ENCODE data around the gene ARL6IP5. TPM values are rescaled to one million over a fixed set of nuclear protein-coding genes. Genes with fewer than 3 reads are reported as not detected.

ARL6IP5 gene, protein sequence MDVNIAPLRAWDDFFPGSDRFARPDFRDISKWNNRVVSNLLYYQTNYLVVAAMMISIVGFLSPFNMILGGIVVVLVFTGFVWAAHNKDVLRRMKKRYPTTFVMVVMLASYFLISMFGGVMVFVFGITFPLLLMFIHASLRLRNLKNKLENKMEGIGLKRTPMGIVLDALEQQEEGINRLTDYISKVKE
- 67.7 TPM for total RNA-seq (ENCODE audit: insufficient read depth, low replicate concordance)

DNA sequence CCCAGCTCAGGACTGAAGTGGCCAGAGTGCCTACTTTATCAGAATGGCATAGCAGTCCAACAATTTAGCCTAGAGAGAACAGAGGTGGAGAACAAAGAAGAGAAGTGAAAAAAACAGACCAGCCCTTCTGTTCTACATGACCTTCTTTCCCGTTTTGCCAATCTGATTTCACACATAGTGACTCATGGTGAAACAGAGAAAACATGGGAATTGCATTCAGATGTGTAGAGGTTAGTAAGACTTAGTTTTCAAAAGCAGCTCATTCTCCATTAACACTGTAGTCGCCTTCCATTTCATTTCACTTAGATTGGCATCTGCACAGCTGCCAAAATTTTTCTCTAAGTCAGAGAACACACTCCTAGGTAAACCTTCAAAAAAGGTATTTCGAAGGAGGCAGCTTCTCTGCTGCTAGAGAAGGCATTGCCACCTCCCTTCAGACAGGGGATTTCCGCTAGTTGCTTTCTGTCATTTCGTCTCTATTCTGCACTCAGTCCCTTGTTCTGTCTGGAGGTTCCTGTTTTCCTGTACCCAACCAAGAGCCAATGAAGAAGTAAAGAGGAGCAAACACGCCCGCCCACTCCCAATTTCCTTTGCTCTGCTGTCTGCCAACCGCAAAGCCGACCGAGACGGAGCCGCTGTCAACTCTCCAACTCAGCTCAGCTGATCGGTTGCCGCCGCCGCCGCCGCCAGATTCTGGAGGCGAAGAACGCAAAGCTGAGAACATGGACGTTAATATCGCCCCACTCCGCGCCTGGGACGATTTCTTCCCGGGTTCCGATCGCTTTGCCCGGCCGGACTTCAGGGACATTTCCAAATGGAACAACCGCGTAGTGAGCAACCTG, at the start of gene ARL6IP5:
Gene ARL6IP5, plus strand, starts transcription at position 612 of the 842 bp plus-strand sequence. Its CDS starts 111 bp downstream, at position 723.
- DNase-seq (ENCODE audit: low spot score) = peak; percentile 96

DNA sequence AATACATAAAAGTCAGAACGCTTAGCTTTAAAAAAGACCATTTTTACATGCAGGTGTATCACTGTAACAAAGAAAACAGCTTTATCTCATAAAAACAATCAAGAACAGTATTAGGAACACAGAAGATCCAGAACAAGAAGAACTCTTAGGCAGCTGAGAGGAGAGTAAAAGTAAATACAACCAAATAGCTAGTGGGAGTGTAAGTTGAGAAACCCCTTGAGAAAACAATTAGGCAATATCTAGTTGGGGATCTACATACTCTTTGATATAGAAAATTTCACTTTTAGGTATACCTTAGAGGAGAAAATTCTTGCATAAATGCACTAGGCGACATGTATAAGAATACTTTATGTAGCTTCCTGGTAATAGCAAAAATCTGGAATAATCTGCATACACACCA, 40.1 kb upstream of the ARL6IP5 start:
- no peak for DNase-seq (ENCODE audit: low spot score)

DNA sequence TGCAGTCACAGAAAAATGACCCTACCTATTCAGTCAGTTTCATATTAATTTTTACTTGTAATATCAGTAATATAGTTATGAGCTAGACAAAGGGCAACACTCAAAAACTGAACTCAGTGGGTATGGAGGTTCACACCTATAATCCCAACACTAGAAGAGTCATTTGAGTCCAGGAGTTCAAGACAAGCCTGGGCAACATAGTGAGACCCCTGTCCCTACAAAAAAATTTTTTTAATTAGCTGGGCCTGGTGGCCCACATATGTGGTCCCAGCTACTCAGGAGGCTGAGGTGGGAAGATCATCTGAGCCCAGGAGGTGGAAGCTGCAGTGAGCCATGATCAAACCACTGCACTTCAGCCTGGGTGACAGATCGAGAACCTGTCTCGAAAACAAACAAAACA, 35.7 kb upstream of the ARL6IP5 start:
- DNase-seq (ENCODE audit: low spot score) = no peak

DNA sequence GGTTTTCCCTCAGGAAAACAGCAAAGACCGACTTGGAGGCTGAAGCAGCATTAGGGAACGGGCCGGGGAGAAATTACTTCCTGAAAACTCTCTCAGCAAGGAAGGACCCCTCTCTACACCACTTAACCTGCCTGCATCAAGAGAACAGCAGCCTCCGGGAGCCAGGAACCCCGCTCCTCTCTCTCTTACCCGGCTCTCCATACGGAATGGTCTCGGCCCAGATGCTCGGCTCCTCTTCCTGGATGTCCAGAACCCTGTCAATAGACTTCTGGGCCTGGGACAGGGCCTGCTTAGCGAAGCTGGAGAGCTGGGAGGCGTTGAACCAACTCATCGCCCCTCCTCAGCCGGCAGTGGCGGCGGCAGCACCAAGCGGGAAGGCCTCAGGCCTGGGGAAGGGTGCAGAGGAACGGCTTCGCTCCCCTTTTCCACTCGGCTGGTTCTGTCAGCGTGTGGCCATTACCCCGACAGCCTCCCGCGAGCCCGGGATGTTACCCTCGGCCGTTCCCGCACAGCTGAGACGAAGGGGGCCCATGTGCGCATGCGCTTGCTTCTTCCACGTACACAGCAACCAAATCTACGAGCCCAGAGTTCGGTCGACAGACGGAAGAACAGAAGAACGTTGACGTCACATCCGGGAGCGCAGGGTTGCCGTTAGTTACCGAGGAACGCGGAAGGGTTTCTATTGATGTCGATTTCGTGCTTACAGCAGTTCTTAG, 32.8 kb upstream of the ARL6IP5 start, which contains the start of gene TMF1:
Gene TMF1, minus strand, starts transcription at position 578 of the 716 bp plus-strand sequence. Its CDS starts 247 bp downstream, at position 331.
- DNase-seq (ENCODE audit: low spot score) = peak; percentile 99

DNA sequence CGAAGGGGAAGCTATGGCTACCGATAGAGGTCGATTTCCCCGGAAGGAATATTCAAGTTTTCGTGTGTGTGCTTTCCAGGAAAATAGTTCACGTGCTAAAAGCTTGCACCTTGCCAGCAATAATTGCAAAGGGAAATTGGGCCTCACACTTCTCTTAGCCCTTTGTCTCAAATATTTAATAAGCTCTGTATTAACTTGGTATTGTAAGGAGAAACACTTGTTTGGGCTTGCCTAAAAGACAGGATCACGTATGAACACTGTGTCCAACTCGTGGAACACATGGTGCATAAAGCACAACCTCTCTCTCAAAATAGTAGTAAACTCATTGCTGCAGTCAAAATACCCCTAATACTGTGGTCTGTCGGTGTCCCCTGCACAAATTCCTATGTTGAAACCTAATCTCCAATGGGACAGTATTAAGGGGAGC, 32.3 kb upstream of the ARL6IP5 start:
- DNase-seq (ENCODE audit: low spot score) = no peak

DNA sequence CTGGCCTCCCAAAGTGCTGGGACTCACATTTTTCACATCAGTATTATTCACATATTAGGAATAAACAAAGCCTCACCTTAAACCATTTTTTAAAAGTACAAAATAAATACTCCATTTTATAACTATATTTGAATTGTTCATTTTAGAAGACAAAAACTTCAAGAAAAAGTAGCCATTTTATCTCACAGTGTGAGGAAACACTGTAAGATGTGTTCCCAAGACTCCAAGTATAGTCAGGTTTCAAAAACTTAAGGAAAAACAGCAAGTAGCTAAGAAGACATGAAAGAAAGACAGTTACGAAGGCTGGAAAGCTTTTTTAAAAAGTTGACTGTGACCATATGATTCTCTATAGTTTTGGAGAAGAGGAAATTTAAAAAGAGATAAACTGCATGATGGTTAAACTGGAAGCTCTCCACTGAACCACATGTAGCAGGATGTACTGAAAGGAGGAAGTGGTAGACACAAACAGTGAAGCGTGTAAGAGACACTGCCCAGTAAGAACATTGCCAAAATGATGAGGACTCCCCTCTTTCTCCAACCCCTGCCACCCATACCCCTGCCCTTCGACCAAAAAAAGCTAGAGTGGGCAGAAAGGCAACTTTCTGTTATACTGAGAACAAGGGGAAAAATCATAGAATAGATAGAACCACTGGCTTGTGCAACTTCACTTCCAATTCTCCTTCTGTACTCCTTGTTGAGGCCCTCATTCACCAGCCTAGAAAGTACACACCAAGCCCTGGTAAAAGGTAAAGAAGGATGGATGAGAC, 26.4 kb upstream of the ARL6IP5 start:
- DNase-seq (ENCODE audit: low spot score) = no peak

DNA sequence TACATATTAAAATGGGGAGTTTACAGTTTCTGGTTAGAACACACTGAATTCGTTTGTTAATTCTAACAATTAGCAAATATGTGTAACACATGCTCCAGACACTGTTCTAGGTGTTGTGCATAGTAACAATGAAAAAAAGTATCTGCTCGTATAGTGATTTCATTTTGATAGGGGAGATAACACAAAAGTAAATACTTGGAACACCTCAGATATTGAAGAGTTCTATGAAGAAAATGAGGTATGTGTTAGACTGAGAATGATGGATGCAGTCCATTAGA, 25.9 kb upstream of the ARL6IP5 start:
- DNase-seq (ENCODE audit: low spot score) = no peak

DNA sequence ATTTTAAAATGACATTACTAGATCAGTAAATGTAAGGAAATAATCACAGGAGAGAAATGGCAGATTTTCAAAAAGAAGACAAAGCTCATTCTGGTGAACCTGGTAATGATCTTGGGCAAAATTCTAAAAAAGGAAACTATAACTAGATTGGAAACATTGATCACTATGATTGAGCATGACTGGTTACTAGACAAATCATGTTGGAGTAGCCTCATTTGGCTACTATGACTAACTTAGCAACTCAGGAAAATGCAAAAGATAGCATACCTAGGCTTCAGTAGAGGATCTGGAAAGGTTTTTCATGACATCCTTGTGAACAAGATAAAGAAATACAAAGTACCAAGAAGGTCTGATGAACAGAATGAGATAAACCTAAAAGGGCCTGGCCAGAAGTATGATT, 25.0 kb upstream of the ARL6IP5 start:
- no peak for DNase-seq (ENCODE audit: low spot score)

DNA sequence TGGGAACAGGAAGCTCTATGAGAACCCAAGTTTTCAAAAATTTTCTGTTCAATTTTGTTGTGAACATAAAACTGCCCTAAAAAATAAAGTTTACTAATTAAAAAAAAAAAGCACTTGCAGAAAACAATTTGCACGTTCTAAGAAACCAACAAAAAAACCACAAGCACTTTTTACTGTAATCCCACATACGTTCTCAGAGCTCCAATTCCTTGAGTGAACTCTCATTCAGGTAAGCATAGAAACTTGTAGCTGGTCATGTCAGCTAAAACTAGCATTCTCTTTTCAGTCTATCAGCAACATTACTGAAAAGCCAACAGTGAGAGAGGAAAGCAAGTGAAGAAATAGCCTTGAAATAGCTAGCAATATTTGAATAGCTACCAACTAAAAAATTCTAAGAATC, 21.1 kb upstream of the ARL6IP5 start:
- DNase-seq (ENCODE audit: low spot score) = no peak

DNA sequence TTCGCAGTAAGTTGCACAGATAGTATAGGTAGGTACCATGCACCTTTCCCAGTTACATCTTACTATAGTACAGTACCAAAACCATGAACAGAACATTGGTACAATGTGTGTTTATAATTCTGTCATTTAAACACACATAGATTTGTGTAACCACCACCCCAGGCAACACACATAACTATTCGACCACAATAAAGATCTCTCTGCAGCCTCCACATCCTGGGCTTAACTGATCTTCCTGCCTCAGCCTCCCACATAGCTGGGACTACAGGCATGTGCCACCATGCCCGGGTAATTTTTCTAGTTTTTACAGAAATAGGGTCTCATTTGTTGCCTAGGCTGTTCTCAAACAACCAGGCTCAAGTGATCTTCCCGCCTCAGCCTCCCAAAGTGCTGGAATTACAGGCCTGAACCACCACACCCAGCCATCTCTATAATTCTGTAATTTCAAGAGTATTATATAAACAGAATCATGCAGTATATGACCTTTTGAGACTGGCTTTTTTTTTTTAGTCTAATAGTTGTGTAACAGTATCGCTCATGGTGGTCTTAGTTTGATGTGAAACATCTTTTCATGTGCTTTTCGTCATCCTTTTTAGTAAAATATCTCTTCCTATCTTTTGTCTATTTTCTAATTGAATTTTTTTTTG, 19.3 kb upstream of the ARL6IP5 start:
- no peak for DNase-seq (ENCODE audit: low spot score)

DNA sequence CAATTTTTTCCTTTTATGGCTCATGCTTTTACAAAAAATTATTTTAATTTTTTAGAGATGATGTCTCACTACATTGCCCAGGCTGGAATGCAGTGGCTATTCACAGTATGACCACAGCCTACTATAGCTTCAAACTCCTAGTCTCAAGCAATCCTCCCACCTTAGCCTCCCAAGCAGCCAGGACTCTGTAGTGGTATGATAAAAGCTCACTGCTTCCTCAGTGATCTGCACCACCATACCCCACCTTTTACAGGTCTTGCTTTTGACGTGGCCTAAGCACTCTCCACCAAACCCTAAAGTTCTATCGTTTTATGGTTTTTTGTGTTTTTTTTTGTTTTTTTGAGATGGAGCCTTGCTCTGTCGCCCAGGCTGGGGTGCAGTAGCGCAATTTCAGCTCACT, 18.6 kb upstream of the ARL6IP5 start:
- no peak for DNase-seq (ENCODE audit: low spot score)

DNA sequence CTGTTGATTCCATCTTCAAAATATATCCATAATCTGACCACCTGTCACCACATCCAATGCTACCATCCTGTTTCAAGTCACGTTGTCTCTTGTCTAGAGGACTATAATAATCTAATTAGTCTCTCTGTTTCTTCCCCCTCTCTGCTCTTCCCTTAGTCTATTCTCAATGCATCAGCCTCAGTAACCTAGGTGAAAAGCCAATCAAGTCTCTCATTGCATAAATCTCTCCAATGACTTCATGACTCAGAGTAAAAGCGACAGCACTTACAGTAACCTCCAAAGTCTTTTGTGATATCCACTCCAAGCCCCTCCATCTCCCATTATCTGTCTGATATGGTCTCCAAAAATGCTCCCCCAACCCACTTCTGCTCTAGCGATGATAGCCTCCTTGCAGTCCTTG, 11.8 kb upstream of the ARL6IP5 start:
- no peak for DNase-seq (ENCODE audit: low spot score)

DNA sequence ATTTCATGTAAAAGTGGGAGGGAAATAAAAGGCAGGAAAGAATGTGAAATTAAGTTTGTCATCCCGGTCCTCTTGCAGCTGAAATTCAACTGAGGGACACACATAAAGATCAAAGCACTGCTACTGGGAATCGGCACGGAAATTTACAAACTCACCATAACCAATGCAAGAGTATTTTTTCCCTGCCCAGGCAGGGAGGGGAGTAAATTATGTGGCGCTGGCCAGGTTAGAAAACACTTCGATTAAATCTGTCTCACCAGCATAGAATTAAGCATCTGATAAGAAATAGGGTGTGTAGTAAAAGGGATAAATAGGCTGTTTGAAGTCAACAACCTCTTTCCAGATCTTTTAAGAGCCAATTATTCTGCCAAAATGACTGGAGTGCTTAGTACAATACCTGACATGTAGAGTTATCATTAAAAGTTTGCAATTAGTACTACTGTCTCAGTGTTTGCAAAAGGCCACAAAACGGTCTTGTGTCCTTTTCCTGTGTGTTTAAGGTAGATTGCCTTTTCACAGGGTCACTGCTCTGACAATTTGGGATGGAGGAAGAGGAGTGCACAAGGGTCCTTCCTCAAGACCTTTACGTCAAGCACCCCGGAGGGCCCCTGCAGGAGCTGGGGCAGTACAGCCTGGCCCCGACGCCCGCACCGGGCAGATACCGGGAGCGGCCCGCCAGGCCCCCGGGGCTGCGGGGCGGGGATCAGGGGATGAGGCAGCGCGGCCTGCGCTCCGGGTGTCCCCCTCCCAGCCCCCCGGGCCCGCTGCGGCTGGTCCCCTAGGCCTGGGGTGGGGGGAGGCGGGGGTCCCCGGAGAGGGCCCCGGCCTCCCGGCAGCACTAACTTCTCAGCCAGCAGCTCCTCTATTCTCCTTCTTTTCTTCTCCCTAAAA, 5.2 kb upstream of the ARL6IP5 start:
- DNase-seq (ENCODE audit: low spot score) = peak; percentile 26

DNA sequence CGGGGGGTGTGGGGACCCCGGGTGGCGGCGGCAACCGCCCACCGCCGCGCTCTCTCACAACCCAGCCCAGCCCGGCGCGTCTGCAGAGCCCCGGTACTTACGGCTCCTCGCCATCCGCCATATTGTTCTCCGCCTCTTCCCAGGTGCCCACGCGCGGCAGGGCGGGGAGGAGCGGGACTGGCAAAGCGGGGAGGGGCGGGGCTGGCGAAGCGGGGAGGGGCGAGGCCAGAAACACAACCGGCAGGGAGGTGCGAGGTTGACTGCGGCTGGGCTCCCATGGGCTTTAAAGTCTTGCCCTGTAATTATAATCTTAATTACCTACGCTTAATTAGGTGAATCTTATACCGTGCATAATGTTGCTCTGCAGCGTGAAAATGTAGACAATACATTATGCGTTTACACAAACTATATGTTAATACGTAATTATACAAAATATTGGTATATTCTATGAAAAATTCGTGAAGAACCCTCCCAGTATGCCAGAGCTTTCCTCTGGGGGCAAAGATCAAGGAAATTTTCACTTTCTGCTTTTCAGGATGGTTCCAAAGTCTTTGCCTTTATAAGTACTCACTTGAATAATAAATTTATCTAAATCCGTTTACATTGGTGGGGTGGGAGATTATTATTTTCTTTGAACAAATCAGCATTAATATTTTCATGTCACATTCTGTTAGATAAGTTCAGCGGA, 4.4 kb upstream of the ARL6IP5 start, which contains the start of gene UBA3:
Gene UBA3, minus strand, starts transcription at position 133 of the 688 bp plus-strand sequence. Its CDS starts 12 bp downstream, at position 121.
- DNase-seq (ENCODE audit: low spot score) = peak; percentile 93

DNA sequence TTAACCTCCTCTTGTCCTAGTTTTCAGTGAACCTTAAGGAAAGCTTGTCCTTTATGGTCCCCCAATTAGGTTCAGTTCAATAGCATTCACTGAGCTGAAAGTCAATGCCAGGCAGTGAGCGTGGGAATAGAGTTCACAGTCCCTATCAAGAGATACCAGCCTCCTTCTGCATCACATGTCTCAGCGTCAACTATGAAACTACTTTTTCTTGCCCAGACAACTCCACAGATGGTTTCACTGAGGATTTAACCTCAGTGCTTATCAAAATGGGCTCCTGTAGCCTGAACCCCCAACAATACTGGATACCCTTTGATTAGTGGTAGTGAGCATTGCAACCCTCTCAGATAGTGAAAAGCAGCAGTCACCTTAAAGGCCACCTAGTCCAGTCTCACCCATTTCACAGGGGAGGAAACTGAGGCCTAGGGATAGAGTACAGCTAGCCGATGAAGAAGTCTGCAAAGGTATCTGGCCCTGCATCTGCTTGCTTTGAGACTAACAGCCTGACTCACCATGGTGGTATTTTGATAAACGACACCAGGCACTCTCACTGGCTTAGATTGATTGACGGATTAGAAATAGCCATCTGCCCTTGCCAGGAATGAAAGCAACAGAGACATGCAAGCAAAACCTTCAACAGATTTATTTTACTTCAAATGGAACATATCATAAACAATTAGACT, 3.0 kb upstream of the ARL6IP5 start:
- DNase-seq (ENCODE audit: low spot score) = peak; percentile 19

DNA sequence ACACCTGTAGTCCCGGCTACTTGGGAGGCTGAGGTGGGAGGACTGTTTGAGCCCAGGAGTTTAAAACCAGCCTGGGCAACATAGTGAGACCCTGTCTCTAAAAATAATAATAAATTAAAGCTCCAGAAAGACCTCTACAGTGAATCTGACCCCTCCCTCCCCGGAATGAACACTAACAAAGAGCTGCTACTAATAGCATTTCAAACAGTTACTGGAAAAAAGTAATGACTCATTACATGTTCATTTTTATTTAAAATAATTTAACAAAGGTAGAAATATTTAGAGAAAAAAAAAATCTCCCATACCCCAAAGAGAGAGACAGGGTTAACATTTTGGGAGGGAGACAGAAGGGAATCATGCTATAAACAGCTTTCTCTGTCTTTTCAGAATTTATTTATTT, 2.4 kb upstream of the ARL6IP5 start:
- no peak for DNase-seq (ENCODE audit: low spot score)

DNA sequence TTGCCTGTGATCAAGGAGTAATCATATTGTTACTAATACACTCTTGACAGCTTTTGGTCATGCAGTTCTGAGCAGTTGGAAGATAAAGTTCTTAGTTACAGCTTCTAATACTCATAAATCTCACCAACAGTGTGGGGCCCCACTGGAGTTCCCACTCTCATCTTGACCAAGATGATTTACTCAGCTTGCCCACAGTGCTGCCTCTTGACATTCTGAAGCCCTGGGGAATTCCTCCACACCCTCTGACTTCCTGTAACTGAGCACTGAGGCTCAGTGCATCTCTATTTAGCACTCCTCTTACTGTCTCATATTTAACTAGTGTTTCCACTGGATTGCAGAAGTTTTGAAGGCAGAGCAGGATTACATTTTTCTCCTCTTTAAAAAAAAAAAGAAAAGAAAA, 1.9 kb upstream of the ARL6IP5 start:
- DNase-seq (ENCODE audit: low spot score) = peak; percentile 90

DNA sequence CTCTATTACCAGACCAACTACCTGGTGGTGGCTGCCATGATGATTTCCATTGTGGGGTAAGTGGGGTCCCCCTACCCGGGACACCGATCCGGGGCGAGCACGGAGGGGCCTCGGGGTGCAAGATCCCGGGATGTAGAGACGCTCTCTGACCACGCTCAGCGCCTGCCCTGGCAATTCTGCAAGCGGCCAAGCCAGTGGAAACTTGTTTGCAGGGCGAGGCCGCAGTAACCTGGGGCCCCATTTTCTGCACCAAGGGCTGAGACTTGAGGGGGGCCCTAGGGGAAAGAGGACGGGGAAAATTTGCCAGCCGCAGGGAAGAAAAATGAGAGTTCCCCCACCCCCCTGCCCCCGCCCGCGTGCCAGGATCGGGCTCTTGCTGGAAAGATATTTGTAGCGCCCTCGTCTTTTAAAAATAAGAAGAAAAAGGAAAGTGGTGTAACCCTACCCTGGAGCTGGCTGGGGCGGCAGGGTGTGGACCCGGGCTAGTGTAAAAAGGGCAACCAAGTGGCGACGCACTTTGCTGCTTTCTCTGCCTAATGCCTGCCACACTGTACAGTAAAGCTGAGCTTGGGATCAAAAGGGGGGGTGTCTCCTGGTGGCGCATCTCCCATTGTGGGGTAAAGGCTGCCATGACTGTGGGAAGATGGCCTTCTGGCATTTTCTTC, 563 bp downstream of the ARL6IP5 start:
- DNase-seq (ENCODE audit: low spot score) = peak; percentile 59
